H1 (cell line): Measurements from ENCODE around the gene SLMAP. TPM values are rescaled to one million over a fixed set of nuclear protein-coding genes. Genes with fewer than 3 reads are reported as not detected.
A peak's percentile ranks its signal among the peaks of the same experiment; 100 is the strongest.

Source experiments
- ATF2 ChIP-seq: IDR thresholded peaks from 2 replicates; pipeline ENCODE4 v1.6.1; 2012; ENCODE audit warnings: low read length, inconsistent platforms
- ATF3 ChIP-seq: IDR thresholded peaks from 2 replicates; pipeline ENCODE4 v1.6.1; 2011; ENCODE audit warnings: low read depth, mild to moderate bottlenecking, low read length; ENCODE audit not compliant: insufficient read depth
- CHD2 ChIP-seq: IDR thresholded peaks from 2 replicates; pipeline ENCODE4 v1.6.1; 2012; ENCODE audit warnings: low read length, improper control_type of control experiment
- CREB1 ChIP-seq: IDR thresholded peaks from 2 replicates; pipeline ENCODE4 v1.6.1; 2012; ENCODE audit warnings: inconsistent platforms
- EP300 ChIP-seq, 2 experiments: IDR thresholded peaks; 1 replicate in 1 of 2; 2 replicates in 1 of 2; pipeline ENCODE4 v1.6.1; 2011 to 2012; ENCODE audit warnings: low read depth in 2 of 2, low read length in 2 of 2, mild to moderate bottlenecking in 2 of 2, borderline replicate concordance in 1 of 2, inconsistent platforms in 1 of 2, moderate library complexity in 1 of 2
- GABPA ChIP-seq: IDR thresholded peaks from 2 replicates; pipeline ENCODE4 v1.6.1; 2011; ENCODE audit warnings: mild to moderate bottlenecking, low read length, moderate library complexity, borderline replicate concordance; ENCODE audit not compliant: insufficient read depth
- KDM4A ChIP-seq: IDR thresholded peaks from one replicate; pipeline ENCODE4 v1.7.1; 2012; ENCODE audit warnings: low read depth, mild to moderate bottlenecking, moderate library complexity, low read length, inconsistent platforms; ENCODE audit not compliant: severe bottlenecking
- RAD21 ChIP-seq, 2 experiments: IDR thresholded peaks in 1 of 2; conservative IDR thresholded peaks in 1 of 2; 2 replicates each; pipeline ENCODE4 v1.6.1; 2011; ENCODE audit warnings: low read depth in 2 of 2, low read length in 2 of 2, improper control_type of control experiment in 1 of 2, inconsistent platforms in 1 of 2, mild to moderate bottlenecking in 1 of 2, moderate library complexity in 1 of 2
- RNF2 ChIP-seq: fragments of 200-900, 300-1000 bp; sonication (generic); IDR thresholded peaks from 2 replicates; pipeline ENCODE4 v1.7.1; 2016; ENCODE audit warnings: borderline replicate concordance, low read depth, mild to moderate bottlenecking, antibody characterized with exemption, low read length; ENCODE audit not compliant: poor library complexity, severe bottlenecking; ENCODE audit errors: missing control alignments
- SIN3A ChIP-seq, 2 experiments: IDR thresholded peaks in 1 of 2; conservative IDR thresholded peaks in 1 of 2; 2 replicates each; pipeline ENCODE4 v1.6.1; 2011 to 2012; ENCODE audit warnings: low read length in 2 of 2, improper control_type of control experiment in 1 of 2, low read depth in 1 of 2, mild to moderate bottlenecking in 1 of 2
- SP1 ChIP-seq: IDR thresholded peaks from 2 replicates; pipeline ENCODE4 v1.6.1; 2011; ENCODE audit warnings: low read depth, low read length
- SUZ12 ChIP-seq: fragments of 200-600 bp; sonication (generic); IDR thresholded peaks from 2 replicates; pipeline ENCODE4 v1.6.1; 2012; ENCODE audit warnings: mild to moderate bottlenecking, inconsistent platforms, low read length, moderate library complexity, mixed read lengths
- ZNF274 ChIP-seq: IDR thresholded peaks from 2 replicates; pipeline ENCODE4 v1.7.0; 2012; ENCODE audit warnings: low read length, borderline replicate concordance; ENCODE audit errors: extremely low read depth
- polyA plus RNA-seq, 7 experiments: library from polyadenylated mRNA; depleted of rRNA in 3 of 7; stranded (reverse) in 5 of 7; unstranded in 2 of 7; fragments of >200 nt in 5 of 7; fragments of 200-250 nt in 2 of 7; gene quantifications; 1 replicate in 5 of 7; 2 replicates in 1 of 7; 4 replicates in 1 of 7; pipeline versions ENCODE4 v1.2.1 to v1.2.3, GENCODE V29; 2011 to 2013; ENCODE audit warnings: missing spikeins in 2 of 7, mixed read lengths in 2 of 7
- total RNA-seq: library from RNA; stranded (reverse); fragmentation: NEBNext Ultra II Directional; extraction: Animal tissue kit (Norgen Biotek cat#: 25700); gene quantifications from 2 replicates; pipeline ENCODE4 v1.2.1, GENCODE V29; 2021
- TF ChIP-seq, protein P1 (sequence below), 3 experiments: IDR thresholded peaks; 1 replicate in 2 of 3; 2 replicates in 1 of 3; pipeline versions ENCODE4 v1.5.1 to v1.6.1; 2011; ENCODE audit warnings: low read length in 3 of 3, mild to moderate bottlenecking in 3 of 3, inconsistent platforms in 2 of 3, low read depth in 1 of 3, moderate library complexity in 1 of 3; ENCODE audit not compliant: insufficient read depth in 1 of 3; ENCODE audit errors: control extremely low read depth in 1 of 3
- TF ChIP-seq, protein P2 (sequence below): IDR thresholded peaks from 2 replicates; pipeline ENCODE4 v1.6.1; 2011; ENCODE audit warnings: low read length, improper control_type of control experiment

Gene SLMAP
- total and polyA plus RNA-seq, 2 of the 8 experiments (the other 6 are each of a cell fraction or from before 2014, with no cell fraction given) = 13.6 to 70.4 TPM

- TF ChIP-seq ATF3 (peak; percentile 30; the same call in 1 of the 2 replicates), SP1 (peak; percentile 49; the same call in 1 of the 2 replicates), ATF2 (peak; percentile 86), RNF2 (no peak), EP300 (IDR thresholded peaks at IDR 0.05; ENCODE audit: borderline replicate concordance in 1 of 2, low read depth in 2 of 2, low read length in 2 of 2) (no peak), GABPA (no peak), KDM4A (no peak), SUZ12 (no peak), CREB1 (peak; percentile 75), RAD21 (IDR thresholded peaks at IDR 0.05 in 1 of 2, conservative IDR thresholded peaks at IDR 0.05 in 1 of 2; ENCODE audit: low read depth in 2 of 2, low read length in 2 of 2) (no peak), CHD2 (no peak), SIN3A (conservative IDR thresholded peaks at IDR 0.05 in 1 of 2, IDR thresholded peaks at IDR 0.05 in 1 of 2; ENCODE audit: low read depth in 1 of 2, low read length in 2 of 2) (peak in 1 of 2 experiments; percentile 90; a peak in 2 of 4 replicates), ZNF274 (no peak)
- TF ChIP-seq, protein P1, sequence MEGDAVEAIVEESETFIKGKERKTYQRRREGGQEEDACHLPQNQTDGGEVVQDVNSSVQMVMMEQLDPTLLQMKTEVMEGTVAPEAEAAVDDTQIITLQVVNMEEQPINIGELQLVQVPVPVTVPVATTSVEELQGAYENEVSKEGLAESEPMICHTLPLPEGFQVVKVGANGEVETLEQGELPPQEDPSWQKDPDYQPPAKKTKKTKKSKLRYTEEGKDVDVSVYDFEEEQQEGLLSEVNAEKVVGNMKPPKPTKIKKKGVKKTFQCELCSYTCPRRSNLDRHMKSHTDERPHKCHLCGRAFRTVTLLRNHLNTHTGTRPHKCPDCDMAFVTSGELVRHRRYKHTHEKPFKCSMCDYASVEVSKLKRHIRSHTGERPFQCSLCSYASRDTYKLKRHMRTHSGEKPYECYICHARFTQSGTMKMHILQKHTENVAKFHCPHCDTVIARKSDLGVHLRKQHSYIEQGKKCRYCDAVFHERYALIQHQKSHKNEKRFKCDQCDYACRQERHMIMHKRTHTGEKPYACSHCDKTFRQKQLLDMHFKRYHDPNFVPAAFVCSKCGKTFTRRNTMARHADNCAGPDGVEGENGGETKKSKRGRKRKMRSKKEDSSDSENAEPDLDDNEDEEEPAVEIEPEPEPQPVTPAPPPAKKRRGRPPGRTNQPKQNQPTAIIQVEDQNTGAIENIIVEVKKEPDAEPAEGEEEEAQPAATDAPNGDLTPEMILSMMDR (IDR thresholded peaks at IDR 0.05; ENCODE audit: control extremely low read depth in 1 of 3, insufficient read depth in 1 of 3, low read depth in 1 of 3, low read length in 3 of 3) = no peak
- TF ChIP-seq, protein P2, sequence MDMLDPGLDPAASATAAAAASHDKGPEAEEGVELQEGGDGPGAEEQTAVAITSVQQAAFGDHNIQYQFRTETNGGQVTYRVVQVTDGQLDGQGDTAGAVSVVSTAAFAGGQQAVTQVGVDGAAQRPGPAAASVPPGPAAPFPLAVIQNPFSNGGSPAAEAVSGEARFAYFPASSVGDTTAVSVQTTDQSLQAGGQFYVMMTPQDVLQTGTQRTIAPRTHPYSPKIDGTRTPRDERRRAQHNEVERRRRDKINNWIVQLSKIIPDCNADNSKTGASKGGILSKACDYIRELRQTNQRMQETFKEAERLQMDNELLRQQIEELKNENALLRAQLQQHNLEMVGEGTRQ = peak; percentile 95
Observed at GRCh38 chr3:57755741-57756527, at the start of gene SLMAP (continued).
